ENCODE results near the gene UBL4B. TPM values are rescaled to one million over a fixed set of nuclear protein-coding genes. Genes with fewer than 3 reads are reported as not detected.

UBL4B gene
- total RNA-seq, 1 donor from 2014 or later, result not detected

GRCh38 chr1:110114173-110114572 lies 1.9 kb downstream of the UBL4B start:
- no peak overlapping the region for H3K4me3 Mint-ChIP-seq (ENCODE audit: unreplicated experiment)
- H3K9me3 Mint-ChIP-seq (ENCODE audit: low read depth), result no peaks in the 10 kb centered on the region
- no peak overlapping the region for H3K27ac Mint-ChIP-seq (ENCODE audit: unreplicated experiment)
- peaks cover 8% of the 10 kb centered on the region for H3K27me3 Mint-ChIP-seq (ENCODE audit: low read depth)
- no peak for TF ChIP-seq CTCF (IDR thresholded peaks at IDR 0.05)
- DNase-seq (ENCODE audit: low spot score), result no peak
- H3K36me3 Mint-ChIP-seq (ENCODE audit: low read depth), result no peaks in the 10 kb centered on the region
- H3K4me1 Mint-ChIP-seq (ENCODE audit: low read depth), result peaks cover 7% of the 10 kb centered on the region

- peak; percentile 25 for DNase-seq (ENCODE audit: low spot score)
- H3K27ac Mint-ChIP-seq (ENCODE audit: unreplicated experiment), result no peak overlapping the region
- no peak overlapping the region for H3K4me3 Mint-ChIP-seq (ENCODE audit: unreplicated experiment)
- H3K36me3 Mint-ChIP-seq (ENCODE audit: low read depth), result no peaks in the 10 kb centered on the region
- TF ChIP-seq CTCF (IDR thresholded peaks at IDR 0.05), result no peak
- H3K4me1 Mint-ChIP-seq (ENCODE audit: low read depth), result peaks cover 4% of the 10 kb centered on the region
- peaks cover 8% of the 10 kb centered on the region for H3K27me3 Mint-ChIP-seq (ENCODE audit: low read depth)
- no peaks in the 10 kb centered on the region for H3K9me3 Mint-ChIP-seq (ENCODE audit: low read depth)
Measured at GRCh38 chr1:110114784-110115183, 2.5 kb downstream of the UBL4B start.

GRCh38 chr1:110118636-110119396 lies 6.6 kb downstream of the UBL4B start:
- TF ChIP-seq CTCF (IDR thresholded peaks at IDR 0.05), result no peak
- H3K27me3 Mint-ChIP-seq (ENCODE audit: low read depth), result peaks cover 8% of the 10 kb centered on the region
- H3K27ac Mint-ChIP-seq (ENCODE audit: unreplicated experiment), result no peak overlapping the region
- H3K36me3 Mint-ChIP-seq (ENCODE audit: low read depth), result no peaks in the 10 kb centered on the region
- DNase-seq (ENCODE audit: low spot score), result no peak
- peaks cover 5% of the 10 kb centered on the region for H3K9me3 Mint-ChIP-seq (ENCODE audit: low read depth)
- peaks cover 9% of the 10 kb centered on the region for H3K4me1 Mint-ChIP-seq (ENCODE audit: low read depth)
- H3K4me3 Mint-ChIP-seq (ENCODE audit: unreplicated experiment), result no peak overlapping the region

- Mint-ChIP-seq H3K9me3 (ENCODE audit: low read depth) (peaks cover 10% of the 10 kb centered on the region), H3K36me3 (ENCODE audit: low read depth) (no peaks in the 10 kb centered on the region), H3K4me1 (ENCODE audit: low read depth) (peaks cover 9% of the 10 kb centered on the region), H3K27ac (ENCODE audit: unreplicated experiment) (no peak overlapping the region), H3K4me3 (ENCODE audit: unreplicated experiment) (no peak overlapping the region), H3K27me3 (ENCODE audit: low read depth) (peaks cover 6% of the 10 kb centered on the region)
- DNase-seq (ENCODE audit: low spot score), result no peak
- TF ChIP-seq CTCF (IDR thresholded peaks at IDR 0.05), result no peak
Measured at GRCh38 chr1:110119843-110120242, 7.6 kb downstream of the UBL4B start.

GRCh38 chr1:110120960-110121561 lies 8.8 kb downstream of the UBL4B start:
- no peak for DNase-seq (ENCODE audit: low spot score)
- TF ChIP-seq CTCF (IDR thresholded peaks at IDR 0.05), result no peak
- no peaks in the 10 kb centered on the region for H3K27me3 Mint-ChIP-seq (ENCODE audit: low read depth)
- no peak overlapping the region for H3K4me3 Mint-ChIP-seq (ENCODE audit: unreplicated experiment)
- H3K36me3 Mint-ChIP-seq (ENCODE audit: low read depth), result no peaks in the 10 kb centered on the region
- H3K27ac Mint-ChIP-seq (ENCODE audit: unreplicated experiment), result no peak overlapping the region
- H3K9me3 Mint-ChIP-seq (ENCODE audit: low read depth), result peaks cover 13% of the 10 kb centered on the region
- H3K4me1 Mint-ChIP-seq (ENCODE audit: low read depth), result peaks cover 9% of the 10 kb centered on the region
